Measurements from ENCODE around the gene OSM. TPM values are rescaled to one million over a fixed set of nuclear protein-coding genes. Genes with fewer than 3 reads are reported as not detected.

OSM gene
- total RNA-seq, 4 donors from 2014 or later: 0.82 to 7.3 (median 1.0) TPM

DNA sequence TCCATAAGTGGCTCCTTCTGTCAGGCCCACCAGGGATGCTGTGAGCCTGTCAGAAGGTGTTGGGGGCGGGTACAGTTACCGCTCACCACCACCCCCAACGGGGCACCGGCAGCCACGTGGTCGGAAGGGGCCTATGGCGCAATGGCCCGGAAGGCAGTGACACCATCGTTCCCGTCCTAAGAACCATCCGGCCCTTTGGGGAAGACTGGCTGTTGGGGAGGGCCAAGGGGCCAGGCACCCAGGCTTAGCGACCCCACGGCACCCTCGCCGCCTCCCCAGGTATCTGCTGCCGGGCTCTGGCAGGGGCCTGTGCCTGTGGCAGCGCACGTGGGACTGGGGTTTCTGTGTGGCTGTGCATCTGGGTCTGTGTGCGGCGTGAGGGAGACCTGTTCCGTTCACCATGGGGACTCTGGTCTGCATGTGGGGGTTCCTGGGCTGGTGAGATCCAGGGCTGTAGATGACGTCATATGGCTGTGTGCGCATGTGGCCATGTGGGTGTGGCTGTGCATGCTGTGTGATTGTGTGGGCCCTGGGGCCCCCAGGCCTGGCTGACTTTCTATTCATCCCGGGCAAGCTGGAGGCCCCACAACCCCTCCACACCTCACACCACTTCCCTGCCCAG lies 717 bp downstream of the OSM start:
- no peak for TF ChIP-seq CTCF (IDR thresholded peaks at IDR 0.05; ENCODE audit: low read depth)

DNA sequence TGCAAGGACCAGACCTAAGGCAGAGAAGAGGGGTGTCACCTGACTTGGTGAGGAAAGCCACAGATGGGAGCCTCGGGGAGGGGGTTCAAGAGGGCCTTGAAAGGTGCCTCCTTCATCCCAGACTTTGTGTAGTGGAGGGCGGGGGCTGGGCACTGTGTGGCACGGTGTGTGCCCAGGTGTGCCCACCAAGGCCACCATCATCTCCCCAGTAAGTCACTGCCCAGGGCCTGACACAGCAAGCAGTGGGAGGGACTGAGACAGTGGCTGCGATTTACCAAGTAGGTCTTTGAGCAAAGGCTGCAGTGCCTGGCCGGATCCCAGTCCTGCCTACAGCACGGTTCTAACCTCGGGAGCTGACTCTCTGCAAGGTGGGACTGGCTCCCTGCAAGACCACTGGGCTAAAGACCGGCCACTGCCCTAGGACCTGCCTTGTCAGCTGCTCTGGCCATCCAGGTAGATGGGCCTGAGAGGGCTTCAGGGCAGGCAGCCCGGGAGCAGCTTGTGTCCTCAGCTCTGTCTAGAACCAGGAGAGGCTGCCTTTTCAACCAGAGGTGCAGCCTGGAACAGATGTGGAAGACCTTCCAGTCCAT lies 1.4 kb downstream of the OSM start:
- TF ChIP-seq CTCF (IDR thresholded peaks at IDR 0.05; ENCODE audit: low read depth): no peak

DNA sequence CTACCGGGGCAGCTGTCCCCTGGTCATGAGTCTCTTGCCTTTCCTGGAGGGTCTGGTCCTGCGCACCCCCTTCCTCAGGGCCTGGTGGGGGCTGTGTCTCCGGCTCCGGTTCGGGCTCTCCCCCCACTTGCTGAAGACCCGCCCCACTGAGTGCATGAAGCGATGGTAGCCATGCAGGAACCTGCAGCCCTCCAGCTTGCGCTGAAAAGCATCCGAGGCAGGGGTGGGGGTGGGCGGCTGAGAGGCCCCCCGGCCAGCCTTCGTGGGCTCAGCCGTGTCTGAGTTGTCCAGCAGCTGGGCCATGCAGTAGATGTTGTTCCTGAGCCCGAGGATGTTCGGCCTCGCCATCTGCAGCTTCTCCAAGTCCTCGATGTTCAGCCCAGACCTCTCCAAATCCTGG lies 2.8 kb downstream of the OSM start:
- TF ChIP-seq CTCF (IDR thresholded peaks at IDR 0.05; ENCODE audit: low read depth): no peak

- TF ChIP-seq CTCF (IDR thresholded peaks at IDR 0.05; ENCODE audit: low read depth): no peak
Measured at GRCh38 chr22:30262917-30263741, 3.5 kb downstream of the OSM start.

- no peak for TF ChIP-seq CTCF (IDR thresholded peaks at IDR 0.05; ENCODE audit: low read depth)
Measured at GRCh38 chr22:30262112-30262511, 4.5 kb downstream of the OSM start.

DNA sequence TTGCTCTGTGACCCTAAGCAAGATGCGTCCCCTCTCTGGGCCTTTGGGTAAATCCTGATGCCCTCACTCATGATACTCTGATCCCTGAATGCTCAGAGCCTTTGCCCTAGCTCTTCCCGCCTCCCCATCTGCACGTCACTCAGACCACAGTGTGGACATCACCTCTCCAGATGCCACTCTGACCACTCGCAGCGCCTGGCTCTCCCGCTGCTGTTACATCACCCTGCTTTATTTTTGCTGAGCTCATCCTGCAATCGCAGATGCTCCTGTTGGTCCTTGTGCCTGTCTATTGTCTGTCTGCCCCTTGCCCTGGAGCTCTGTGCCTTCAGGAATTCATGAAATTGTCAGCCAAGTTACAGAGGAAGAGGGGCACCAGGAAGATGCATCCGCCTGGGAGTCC lies 5.5 kb downstream of the OSM start:
- no peak for TF ChIP-seq CTCF (IDR thresholded peaks at IDR 0.05; ENCODE audit: low read depth)

DNA sequence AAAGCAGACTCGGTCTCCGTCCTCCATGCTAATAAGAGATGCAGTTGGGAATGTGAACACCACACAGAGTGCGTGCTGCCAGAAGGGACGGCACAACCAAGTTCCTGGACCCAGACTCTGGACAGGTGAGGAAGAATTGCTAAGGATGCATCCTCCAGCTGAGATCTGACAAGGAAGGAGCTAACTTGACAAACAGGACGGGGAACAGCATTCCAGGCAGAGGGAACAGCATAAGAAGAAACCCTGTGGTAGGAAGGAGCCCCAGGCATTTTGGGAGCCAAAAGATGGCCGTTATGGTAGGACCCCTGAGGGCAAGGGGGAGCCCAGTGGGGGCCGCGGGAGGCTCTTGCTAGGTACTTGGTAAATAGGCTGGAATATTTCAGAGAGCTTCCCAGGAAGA lies 6.0 kb downstream of the OSM start:
- no peak for TF ChIP-seq CTCF (IDR thresholded peaks at IDR 0.05; ENCODE audit: low read depth)

Data from subcutaneous adipose tissue (tissue), 4 donors.